ENCODE measurements around the gene PRRC2B.

- TF ChIP-seq ETS1 (IDR thresholded peaks at IDR 0.05) = no peak
- no peak for TF ChIP-seq CTCF (conservative IDR thresholded peaks at IDR 0.05; ENCODE audit: low read depth in 2 of 2)
- no peak for TF ChIP-seq EZH2 (IDR thresholded peaks at IDR 0.05; ENCODE audit: low read depth, unreplicated experiment)
- TF ChIP-seq EZH2phosphoT487 (IDR thresholded peaks at IDR 0.05; ENCODE audit: unreplicated experiment) = no peak
- TF ChIP-seq, protein P1, sequence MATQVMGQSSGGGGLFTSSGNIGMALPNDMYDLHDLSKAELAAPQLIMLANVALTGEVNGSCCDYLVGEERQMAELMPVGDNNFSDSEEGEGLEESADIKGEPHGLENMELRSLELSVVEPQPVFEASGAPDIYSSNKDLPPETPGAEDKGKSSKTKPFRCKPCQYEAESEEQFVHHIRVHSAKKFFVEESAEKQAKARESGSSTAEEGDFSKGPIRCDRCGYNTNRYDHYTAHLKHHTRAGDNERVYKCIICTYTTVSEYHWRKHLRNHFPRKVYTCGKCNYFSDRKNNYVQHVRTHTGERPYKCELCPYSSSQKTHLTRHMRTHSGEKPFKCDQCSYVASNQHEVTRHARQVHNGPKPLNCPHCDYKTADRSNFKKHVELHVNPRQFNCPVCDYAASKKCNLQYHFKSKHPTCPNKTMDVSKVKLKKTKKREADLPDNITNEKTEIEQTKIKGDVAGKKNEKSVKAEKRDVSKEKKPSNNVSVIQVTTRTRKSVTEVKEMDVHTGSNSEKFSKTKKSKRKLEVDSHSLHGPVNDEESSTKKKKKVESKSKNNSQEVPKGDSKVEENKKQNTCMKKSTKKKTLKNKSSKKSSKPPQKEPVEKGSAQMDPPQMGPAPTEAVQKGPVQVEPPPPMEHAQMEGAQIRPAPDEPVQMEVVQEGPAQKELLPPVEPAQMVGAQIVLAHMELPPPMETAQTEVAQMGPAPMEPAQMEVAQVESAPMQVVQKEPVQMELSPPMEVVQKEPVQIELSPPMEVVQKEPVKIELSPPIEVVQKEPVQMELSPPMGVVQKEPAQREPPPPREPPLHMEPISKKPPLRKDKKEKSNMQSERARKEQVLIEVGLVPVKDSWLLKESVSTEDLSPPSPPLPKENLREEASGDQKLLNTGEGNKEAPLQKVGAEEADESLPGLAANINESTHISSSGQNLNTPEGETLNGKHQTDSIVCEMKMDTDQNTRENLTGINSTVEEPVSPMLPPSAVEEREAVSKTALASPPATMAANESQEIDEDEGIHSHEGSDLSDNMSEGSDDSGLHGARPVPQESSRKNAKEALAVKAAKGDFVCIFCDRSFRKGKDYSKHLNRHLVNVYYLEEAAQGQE (IDR thresholded peaks at IDR 0.05; ENCODE audit: unreplicated experiment) = no peak
- TF ChIP-seq CREB1 (CRISPR knock-in tag; IDR thresholded peaks at IDR 0.05; ENCODE audit: low read depth) = no peak
- TF ChIP-seq POLR2AphosphoS5 (IDR thresholded peaks at IDR 0.05; ENCODE audit: low read depth) = no peak
- no peak for TF ChIP-seq JUNB (IDR thresholded peaks at IDR 0.05; ENCODE audit: unreplicated experiment)
- no peak for TF ChIP-seq ZNF462 (CRISPR knock-in tag; IDR thresholded peaks at IDR 0.05)
- TF ChIP-seq ZNF114 (CRISPR knock-in tag; IDR thresholded peaks at IDR 0.05) = no peak
- no peak for TF ChIP-seq ZNF331 (CRISPR knock-in tag; IDR thresholded peaks at IDR 0.05; ENCODE audit: low read depth)
- TF ChIP-seq STAT1 (IDR thresholded peaks at IDR 0.05; ENCODE audit: unreplicated experiment) = no peak
These were observed 18.1 kb downstream of the PRRC2B start for GRCh38 chr9:131411719-131412681.
